GM04504 (cell line): ENCODE data around the gene CMSS1.
A peak's percentile ranks its signal among the peaks of the same experiment; 100 is the strongest.

Source experiments
- DNase-seq: peaks from one replicate; pipeline ENCODE4 v3.0.0-alpha.2; 2012; ENCODE audit warnings: low read depth

The CMSS1 gene

GRCh38 chr3:99875581-99875928 lies 57.9 kb downstream of the CMSS1 start:
- DNase-seq, result no peak

GRCh38 chr3:99875929-99876841 lies 58.5 kb downstream of the CMSS1 start:
- DNase-seq, result no peak

DNA sequence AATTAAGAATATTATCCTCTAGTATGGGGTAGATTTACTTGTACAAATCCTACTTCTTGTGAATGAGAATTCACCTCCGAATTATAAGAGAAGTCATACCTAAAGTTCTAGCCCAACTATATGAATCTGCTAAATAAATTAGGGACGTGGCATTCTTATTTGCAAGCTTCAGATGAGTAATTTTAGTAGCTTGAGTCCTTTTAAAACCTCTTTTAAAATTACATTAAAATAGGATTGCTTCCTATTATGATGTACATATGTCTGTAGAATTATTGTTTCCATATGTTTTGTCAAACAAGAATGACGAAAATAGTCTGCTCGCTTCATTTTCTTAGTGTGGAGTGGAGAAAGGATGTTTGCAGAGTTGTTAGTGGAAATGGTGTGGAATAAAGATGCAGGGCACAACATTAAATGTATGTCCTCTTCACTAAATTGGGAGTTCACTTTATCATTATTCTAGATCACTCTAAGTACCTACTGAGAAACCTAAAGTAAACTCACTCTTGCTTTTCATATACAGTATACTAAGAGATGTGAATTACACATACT lies 59.4 kb downstream of the CMSS1 start:
- DNase-seq, result no peak

DNA sequence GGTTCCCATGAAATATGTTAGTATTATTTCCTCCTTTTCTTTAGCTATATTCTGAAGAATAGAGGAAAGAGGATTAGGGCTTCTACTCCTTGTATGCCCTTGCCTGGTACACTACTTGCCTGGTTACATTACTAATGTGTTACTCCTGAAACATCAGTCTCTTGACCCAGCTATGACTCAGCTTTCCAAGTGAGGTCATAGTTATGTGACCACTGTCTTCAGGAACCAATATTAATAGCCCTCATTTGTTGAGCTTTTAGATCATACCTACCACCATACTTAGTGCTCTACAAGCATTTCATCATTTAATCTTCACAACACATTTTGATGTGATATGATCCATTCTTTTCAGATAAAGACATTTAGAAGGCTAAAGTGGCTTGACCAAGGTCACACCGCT lies 60.3 kb downstream of the CMSS1 start:
- DNase-seq, result no peak

DNA sequence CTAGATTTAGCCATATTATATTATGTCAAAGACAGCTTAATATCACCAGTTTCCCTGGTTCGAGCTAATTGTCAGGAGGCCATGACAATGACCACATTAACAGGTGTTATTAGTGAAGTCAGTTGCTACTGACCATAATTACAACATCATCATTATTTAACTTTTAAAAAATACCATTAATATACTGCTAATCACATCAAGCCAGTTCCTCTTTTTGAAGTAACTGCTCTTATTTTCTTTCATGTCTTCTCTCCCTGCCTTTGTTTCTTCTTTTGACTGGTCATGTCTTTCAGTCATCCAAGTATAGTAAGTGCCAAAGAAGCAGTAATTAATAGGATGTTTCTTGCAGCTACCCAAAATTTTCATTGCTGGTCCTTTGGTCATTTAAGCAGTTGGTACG lies 61.6 kb downstream of the CMSS1 start:
- no peak for DNase-seq

DNA sequence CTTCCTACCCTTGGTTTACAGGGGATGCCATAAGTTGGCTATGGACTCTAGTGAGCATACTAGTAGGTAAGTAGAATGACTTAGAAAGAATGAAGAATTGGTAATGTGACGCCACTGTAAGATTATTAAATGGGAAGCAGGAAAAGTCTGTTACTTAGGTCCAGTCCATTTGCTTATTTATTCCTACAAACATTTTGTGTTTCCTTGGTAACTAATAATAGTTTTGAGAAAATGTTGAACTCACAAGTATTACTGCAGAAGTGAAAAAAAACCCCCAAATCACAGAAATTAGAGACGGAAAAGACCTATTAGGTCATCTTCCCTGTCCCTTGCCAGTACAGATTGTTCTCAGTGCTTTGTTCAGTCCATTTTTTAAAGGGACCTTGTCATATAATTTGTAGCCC lies 63.5 kb downstream of the CMSS1 start:
- no peak for DNase-seq

DNA sequence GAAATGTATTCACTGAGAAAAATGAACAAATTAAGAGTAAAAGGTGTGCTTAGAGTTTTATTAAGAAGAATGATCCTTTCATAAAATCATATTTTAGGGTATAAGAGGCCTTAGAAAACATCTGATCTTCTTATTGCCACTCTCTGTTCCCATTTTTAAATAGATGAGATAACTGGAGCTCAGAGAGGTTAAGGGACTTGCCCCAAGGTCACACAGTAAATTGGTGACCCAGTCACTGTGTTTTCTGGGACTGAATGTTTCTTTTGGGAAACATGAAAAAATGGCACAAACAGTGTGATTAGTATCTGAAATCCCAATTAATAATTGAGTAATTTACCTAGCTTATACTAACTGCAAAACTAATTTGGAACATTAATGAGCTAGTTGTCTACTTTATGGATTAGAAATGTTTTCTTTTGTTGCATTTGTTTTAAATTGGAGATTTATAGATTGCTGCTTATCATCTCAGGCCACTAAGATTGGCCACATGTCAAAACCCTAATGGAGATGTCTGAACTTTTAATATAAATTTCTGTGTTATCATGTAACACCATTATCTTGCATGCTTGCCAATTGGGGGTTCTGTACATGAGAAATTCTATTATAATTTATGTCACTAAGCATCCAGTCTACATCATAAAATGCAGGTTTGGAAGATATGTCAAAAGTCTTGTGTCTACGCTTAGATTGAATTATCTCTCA lies 64.9 kb downstream of the CMSS1 start:
- DNase-seq, result no peak

GRCh38 chr3:99883138-99883461 lies 65.4 kb downstream of the CMSS1 start:
- no peak for DNase-seq

GRCh38 chr3:99883693-99884092 lies 66.0 kb downstream of the CMSS1 start:
- DNase-seq, result no peak

GRCh38 chr3:99884484-99884883 lies 66.8 kb downstream of the CMSS1 start:
- no peak for DNase-seq

- DNase-seq, result no peak
Observed at GRCh38 chr3:99885085-99885484, 67.4 kb downstream of the CMSS1 start.

GRCh38 chr3:99885851-99886250 lies 68.2 kb downstream of the CMSS1 start:
- no peak for DNase-seq

- no peak for DNase-seq
Observed at GRCh38 chr3:99891610-99892285, 74.1 kb downstream of the CMSS1 start.

- no peak for DNase-seq
Observed at GRCh38 chr3:99892332-99892731, 74.7 kb downstream of the CMSS1 start.

DNA sequence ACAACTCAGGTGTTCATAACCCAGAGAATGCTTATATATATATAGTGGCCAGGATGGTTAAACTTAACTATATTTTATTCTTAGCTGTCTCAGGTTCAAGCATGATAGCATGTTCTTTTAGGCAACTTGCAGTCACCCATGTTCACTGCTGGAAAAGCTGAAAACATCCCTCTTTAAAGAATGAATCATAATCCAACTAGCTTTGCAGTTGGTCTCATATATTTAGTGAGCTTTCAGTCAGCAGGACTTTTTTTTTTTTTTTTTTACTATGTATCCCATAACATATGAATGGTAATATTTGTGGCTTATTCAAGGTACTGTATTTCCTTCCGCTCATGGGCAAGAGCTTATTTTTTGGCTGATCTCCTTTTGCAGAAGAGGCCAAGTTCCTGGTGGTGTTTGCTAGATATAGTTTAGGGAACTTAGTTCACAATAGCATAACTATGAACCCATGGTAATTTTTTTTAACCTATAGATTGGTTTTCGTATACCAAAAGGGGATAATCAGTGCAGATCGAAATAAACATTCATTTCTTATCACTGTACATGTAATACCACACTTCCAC lies 77.6 kb downstream of the CMSS1 start:
- no peak for DNase-seq

- peak; percentile 74 for DNase-seq
Observed at GRCh38 chr3:99895703-99896441, 78.2 kb downstream of the CMSS1 start.

DNA sequence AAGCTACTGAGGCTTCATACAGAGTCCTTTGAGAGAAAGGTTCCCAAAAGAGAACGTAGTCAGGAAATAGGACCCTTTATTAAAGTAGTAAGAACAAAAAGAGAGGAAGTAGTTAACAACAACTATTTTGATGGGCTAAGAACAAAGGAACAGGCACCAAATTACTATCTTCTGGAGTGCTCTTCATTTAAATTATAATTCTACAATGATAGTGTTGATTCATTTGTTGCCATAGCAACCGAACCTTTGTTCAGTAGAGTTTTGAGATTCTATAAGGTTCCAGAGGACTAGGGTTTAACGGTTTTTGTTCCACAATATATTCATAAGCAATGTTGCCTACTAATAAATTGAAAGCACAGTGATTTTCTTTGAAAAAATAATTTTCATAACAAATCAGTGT lies 78.8 kb downstream of the CMSS1 start:
- no peak for DNase-seq

- DNase-seq, result no peak
Observed at GRCh38 chr3:99899603-99900002, 81.9 kb downstream of the CMSS1 start.

GRCh38 chr3:99900248-99900647 lies 82.6 kb downstream of the CMSS1 start:
- DNase-seq, result no peak

- peak; percentile 68 for DNase-seq
Observed at GRCh38 chr3:99901200-99901926, 83.7 kb downstream of the CMSS1 start.

GRCh38 chr3:99902091-99902490 lies 84.4 kb downstream of the CMSS1 start:
- no peak for DNase-seq
